ENCODE measurements around the gene NTSR1.

GRCh38 chr20:62709537-62709905, 885 bp downstream of the NTSR1 start:
- no peak for TF ChIP-seq ZNF274 (IDR thresholded peaks at IDR 0.05; ENCODE audit: low read depth, low read length)
- TF ChIP-seq YY1 (IDR thresholded peaks at IDR 0.05; ENCODE audit: insufficient read depth, insufficient read length): no peak
- no peak for TF ChIP-seq SUZ12 (IDR thresholded peaks at IDR 0.05; ENCODE audit: extremely low read depth, insufficient read depth, insufficient read length)

All from NT2/D1 (cell line).